Measurements from ENCODE around the gene UNK. TPM values are rescaled to one million over a fixed set of nuclear protein-coding genes. Genes with fewer than 3 reads are reported as not detected.
A peak's percentile ranks its signal among the peaks of the same experiment; 100 is the strongest.
"Not testable (repeated sequence)": the region's sequence is repeated elsewhere in the genome, so short reads cannot be mapped to it uniquely, and the experiment has no call there.

Gene UNK
- total and polyA plus RNA-seq, 2 donors (not counting 1 experiment from before 2014, with no cell fraction given), result 15.0 to 15.2 TPM

DNA sequence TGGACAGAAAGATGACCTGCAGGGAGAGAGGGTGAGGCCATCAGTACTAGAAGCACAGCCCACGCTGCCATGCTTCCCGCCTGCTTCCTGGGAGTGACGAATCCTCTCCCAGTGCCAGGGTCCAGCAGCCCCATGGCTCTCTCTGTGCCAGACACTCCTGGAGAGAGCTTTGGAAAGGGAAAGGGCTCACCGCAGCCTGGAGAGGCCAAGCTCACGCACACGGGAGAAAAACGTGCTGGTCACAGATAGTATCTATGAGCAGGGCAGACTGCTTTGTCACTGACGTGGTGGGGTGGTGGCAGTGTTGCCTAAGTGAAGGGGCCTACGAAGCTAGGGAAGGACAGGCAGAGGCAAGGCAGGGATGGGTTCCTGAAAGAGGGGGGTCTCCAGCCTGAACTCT, 65.1 kb downstream of the UNK start:
- Histone ChIP-seq H3K27me3 (ENCODE audit: control insufficient read depth, insufficient read depth, low read length) (no peaks in the 10 kb centered on the region), H3K9me3 (ENCODE audit: control insufficient read depth, insufficient read depth, low read depth, low read length) (no peaks in the 10 kb centered on the region), H3K27ac (ENCODE audit: insufficient read depth, low read length) (no peak overlapping the region), H3K9ac (ENCODE audit: insufficient read depth, low read length) (no peak overlapping the region), H2AFZ (ENCODE audit: low read length) (no peak overlapping the region), H4K20me1 (ENCODE audit: control insufficient read depth, extremely low read depth, insufficient read depth, low read length) (no peaks in the 10 kb centered on the region), H3K4me3 (replicated peaks in 1 of 4; ENCODE audit: control extremely low read depth in 1 of 4, insufficient read depth in 1 of 4, low read depth in 3 of 4, low read length in 4 of 4) (no peak overlapping the region), H3K79me2 (ENCODE audit: control insufficient read depth, insufficient read depth, low read length) (peaks cover 5% of the 10 kb centered on the region), H3K4me2 (ENCODE audit: extremely low read depth, insufficient read depth, low read length) (no peak overlapping the region), H3K4me1 (ENCODE audit: control insufficient read depth, extremely low read depth, insufficient read depth, low read length) (peaks cover 12% of the 10 kb centered on the region), H3K36me3 (ENCODE audit: control insufficient read depth, insufficient read depth, low read length) (peaks cover 18% of the 10 kb centered on the region)
- no peak for TF ChIP-seq EZH2 (IDR thresholded peaks at IDR 0.05; ENCODE audit: low read length, missing control alignments)
- TF ChIP-seq CTCF (conservative IDR thresholded peaks at IDR 0.05 in 1 of 2, IDR thresholded peaks at IDR 0.05 in 1 of 2; ENCODE audit: low read depth in 1 of 2, low read length in 2 of 2), result no peak
- DNase-seq (ENCODE audit: low read depth in 2 of 2), result no peak

DNA sequence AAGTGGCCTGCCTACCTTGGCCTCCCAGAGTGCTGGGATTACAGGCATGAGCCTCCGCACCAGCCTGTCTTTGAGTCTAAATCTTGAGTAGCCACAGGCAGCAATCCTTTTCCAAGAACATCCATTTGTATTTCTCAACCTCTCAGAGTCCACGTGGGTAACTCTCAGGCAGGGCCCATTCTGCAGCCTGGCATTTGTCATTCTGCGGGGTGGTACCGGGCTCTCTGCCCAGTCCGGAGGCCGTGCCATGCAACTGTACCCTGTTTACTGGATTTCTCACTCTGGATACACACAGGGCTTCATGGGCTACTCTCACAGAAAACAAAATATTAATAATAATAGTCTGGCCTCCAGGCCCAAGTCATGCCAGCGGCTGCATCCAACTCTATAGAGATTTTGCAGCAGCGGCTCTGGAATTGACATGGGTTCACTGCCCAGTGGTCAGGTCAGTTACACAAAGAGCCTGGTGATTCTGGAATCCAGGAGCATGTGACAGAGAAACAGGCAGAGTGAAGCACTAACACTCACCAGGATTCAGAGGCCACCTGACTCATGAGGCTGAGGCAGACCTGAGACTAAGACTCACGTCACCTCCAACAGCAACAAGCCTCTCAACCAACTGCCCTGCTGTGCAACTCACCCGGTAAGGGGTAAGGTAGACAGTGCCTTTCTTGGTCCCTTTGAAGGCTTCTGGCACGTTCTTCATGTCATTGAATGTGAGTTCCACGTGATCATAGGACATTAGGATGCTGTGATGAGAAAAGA, 66.5 kb downstream of the UNK start:
- Histone ChIP-seq H3K4me1 (ENCODE audit: control insufficient read depth, extremely low read depth, insufficient read depth, low read length) (peaks cover 7% of the 10 kb centered on the region), H3K27me3 (ENCODE audit: control insufficient read depth, insufficient read depth, low read length) (no peaks in the 10 kb centered on the region), H3K4me2 (ENCODE audit: extremely low read depth, insufficient read depth, low read length) (no peak overlapping the region), H3K4me3 (replicated peaks in 1 of 4; ENCODE audit: control extremely low read depth in 1 of 4, insufficient read depth in 1 of 4, low read depth in 3 of 4, low read length in 4 of 4) (no peak overlapping the region), H3K36me3 (ENCODE audit: control insufficient read depth, insufficient read depth, low read length) (peaks cover 18% of the 10 kb centered on the region), H3K9me3 (ENCODE audit: control insufficient read depth, insufficient read depth, low read depth, low read length) (no peaks in the 10 kb centered on the region), H3K27ac (ENCODE audit: insufficient read depth, low read length) (no peak overlapping the region), H3K9ac (ENCODE audit: insufficient read depth, low read length) (no peak overlapping the region), H3K79me2 (ENCODE audit: control insufficient read depth, insufficient read depth, low read length) (peaks cover 5% of the 10 kb centered on the region), H2AFZ (ENCODE audit: low read length) (no peak overlapping the region), H4K20me1 (ENCODE audit: control insufficient read depth, extremely low read depth, insufficient read depth, low read length) (no peaks in the 10 kb centered on the region)
- TF ChIP-seq EZH2 (IDR thresholded peaks at IDR 0.05; ENCODE audit: low read length, missing control alignments), result no peak
- no peak for TF ChIP-seq CTCF (conservative IDR thresholded peaks at IDR 0.05 in 1 of 2, IDR thresholded peaks at IDR 0.05 in 1 of 2; ENCODE audit: low read depth in 1 of 2, low read length in 2 of 2)
- peak in 1 of 2 donors; percentile 65 for DNase-seq (ENCODE audit: low read depth in 2 of 2)

GRCh38 chr17:75851693-75851991, 67.0 kb downstream of the UNK start:
- DNase-seq (ENCODE audit: low read depth in 2 of 2), result peak in 1 of 2 donors; percentile 47
- H3K9ac ChIP-seq (ENCODE audit: insufficient read depth, low read length); H3K27ac ChIP-seq (ENCODE audit: insufficient read depth, low read length): not testable (repeated sequence)

More at GRCh38 chr17:75851693-75851991, 67.0 kb downstream of the UNK start:
- H3K4me3 ChIP-seq (replicated peaks in 1 of 4; ENCODE audit: control extremely low read depth in 1 of 4, insufficient read depth in 1 of 4, low read depth in 3 of 4, low read length in 4 of 4); H3K4me2 ChIP-seq (ENCODE audit: extremely low read depth, insufficient read depth, low read length); H3K79me2 ChIP-seq (ENCODE audit: control insufficient read depth, insufficient read depth, low read length); H3K9me3 ChIP-seq (ENCODE audit: control insufficient read depth, insufficient read depth, low read depth, low read length); H3K4me1 ChIP-seq (ENCODE audit: control insufficient read depth, extremely low read depth, insufficient read depth, low read length); H4K20me1 ChIP-seq (ENCODE audit: control insufficient read depth, extremely low read depth, insufficient read depth, low read length); H2AFZ ChIP-seq (ENCODE audit: low read length); H3K27me3 ChIP-seq (ENCODE audit: control insufficient read depth, insufficient read depth, low read length): not testable (repeated sequence)
- peaks cover 18% of the 10 kb centered on the region for H3K36me3 ChIP-seq (ENCODE audit: control insufficient read depth, insufficient read depth, low read length)
